H1 (cell line): ENCODE results near the gene RMP24.

Source experiments
- CREB1 ChIP-seq: IDR thresholded peaks from 2 replicates; pipeline ENCODE4 v1.6.1; 2012; ENCODE audit warnings: inconsistent platforms
- CTBP2 ChIP-seq: IDR thresholded peaks from 2 replicates; pipeline ENCODE4 v1.7.0; 2011; ENCODE audit warnings: borderline replicate concordance, mild to moderate bottlenecking, moderate library complexity, mixed read lengths, low read length; ENCODE audit not compliant: insufficient read depth, insufficient read length
- SP1 ChIP-seq: IDR thresholded peaks from 2 replicates; pipeline ENCODE4 v1.6.1; 2011; ENCODE audit warnings: low read depth, low read length

RMP24 gene

GRCh38 chr18:35941299-35941698, 31.2 kb upstream of the RMP24 start (continued):
- no peak for TF ChIP-seq CREB1
- no peak for TF ChIP-seq CTBP2
- no peak for TF ChIP-seq SP1
